A549 (cell line): ENCODE results near the gene LRRC4B. TPM values are rescaled to one million over a fixed set of nuclear protein-coding genes. Genes with fewer than 3 reads are reported as not detected.

Source experiments
- CBX8 ChIP-seq: fragments of 200-600 bp; sonication (generic); IDR thresholded peaks from 2 replicates; pipeline ENCODE4 v1.6.1; 2016
- CEBPB ChIP-seq, 2 experiments: fragments of >200 bp in 1 of 2; sonication (Bioruptor Twin) in 1 of 2; formaldehyde crosslinking in 1 of 2; IDR thresholded peaks; 2 replicates each; pipeline ENCODE4 v1.6.1; 2012 to 2016
- CHD2 ChIP-seq: fragments of 150-350 bp; IDR thresholded peaks from 2 replicates; pipeline ENCODE4 v1.6.1; 2014; ENCODE audit warnings: low read length; ENCODE audit not compliant: partially characterized antibody
- CHD4 ChIP-seq: fragments of 200-600 bp; sonication (generic); IDR thresholded peaks from 2 replicates; pipeline ENCODE4 v1.6.1; 2016; ENCODE audit warnings: antibody characterized with exemption, mild to moderate bottlenecking, borderline replicate concordance
- EHF ChIP-seq: fragments of 250-450 bp; sonication (Bioruptor Pico); IDR thresholded peaks from 2 replicates; pipeline ENCODE4 v1.5.0; 2020; ENCODE audit warnings: mild to moderate bottlenecking
- EP300 ChIP-seq, 2 experiments: fragments of >200 bp; sonication (Bioruptor Twin); formaldehyde crosslinking; IDR thresholded peaks; 2 replicates in 1 of 2; 3 replicates in 1 of 2; pipeline ENCODE4 v1.6.1; 2016 to 2017
- FOSB ChIP-seq: fragments of 250-450 bp; sonication (Bioruptor Pico); IDR thresholded peaks from 2 replicates; pipeline ENCODE4 v1.5.0; 2020; ENCODE audit warnings: mild to moderate bottlenecking, moderate library complexity
- FOXS1 ChIP-seq: fragments of 250-450 bp; sonication (Bioruptor Pico); IDR thresholded peaks from 2 replicates; pipeline ENCODE4 v1.5.0; 2020; ENCODE audit warnings: mild to moderate bottlenecking, moderate library complexity
- GATA3 ChIP-seq: IDR thresholded peaks from 2 replicates; pipeline ENCODE4 v1.6.1; 2012; ENCODE audit warnings: borderline replicate concordance
- HDAC2 ChIP-seq: fragments of 200-600 bp; sonication (generic); IDR thresholded peaks from 2 replicates; pipeline ENCODE4 v1.6.1; 2016
- HEYL ChIP-seq: fragments of 250-450 bp; sonication (Bioruptor Pico); IDR thresholded peaks from 2 replicates; pipeline ENCODE4 v1.8.0; 2021; ENCODE audit warnings: mild to moderate bottlenecking, moderate library complexity
- HOXA7 ChIP-seq: fragments of 250-450 bp; sonication (Bioruptor Pico); IDR thresholded peaks from 2 replicates; pipeline ENCODE4 v1.5.0; 2020; ENCODE audit warnings: mild to moderate bottlenecking, moderate library complexity
- HOXB13 ChIP-seq: fragments of 250-450 bp; sonication (Bioruptor Pico); IDR thresholded peaks from 2 replicates; pipeline ENCODE4 v1.5.0; 2020; ENCODE audit warnings: low read depth, mild to moderate bottlenecking, moderate library complexity
- HOXB5 ChIP-seq: fragments of 250-450 bp; sonication (Bioruptor Pico); IDR thresholded peaks from 2 replicates; pipeline ENCODE4 v1.5.0; 2020; ENCODE audit warnings: mild to moderate bottlenecking, moderate library complexity
- JUNB ChIP-seq: fragments of >200 bp; sonication (Bioruptor Twin); formaldehyde crosslinking; IDR thresholded peaks from 2 replicates; pipeline ENCODE4 v1.6.1; 2016
- MAFK ChIP-seq: fragments of 450-650 bp; IDR thresholded peaks from 2 replicates; pipeline ENCODE4 v1.6.1; 2014; ENCODE audit not compliant: partially characterized antibody
- NFE2L2 ChIP-seq: fragments of 150-350 bp; conservative IDR thresholded peaks from 2 replicates; pipeline ENCODE4 v1.6.1; 2014; ENCODE audit warnings: low read length
- NPAS2 ChIP-seq: fragments of 250-450 bp; sonication (Bioruptor Pico); IDR thresholded peaks from 2 replicates; pipeline ENCODE4 v1.8.0; 2022; ENCODE audit warnings: mild to moderate bottlenecking, moderate library complexity, borderline replicate concordance
- NR3C1 ChIP-seq: fragments of >200 bp; sonication (Bioruptor Twin); formaldehyde crosslinking; IDR thresholded peaks from 3 replicates; pipeline ENCODE4 v1.6.1; 2017
- PHF8 ChIP-seq: fragments of 200-600 bp; sonication (generic); IDR thresholded peaks from 2 replicates; pipeline ENCODE4 v1.6.1; 2016; ENCODE audit warnings: low read depth, mild to moderate bottlenecking, antibody characterized with exemption, moderate library complexity, borderline replicate concordance
- POLR2A ChIP-seq: IDR thresholded peaks from 2 replicates; pipeline ENCODE4 v1.6.1; 2012; ENCODE audit warnings: mild to moderate bottlenecking, low read length
- RARB ChIP-seq: fragments of 250-450 bp; sonication (Bioruptor Pico); IDR thresholded peaks from 2 replicates; pipeline ENCODE4 v1.8.0; 2021; ENCODE audit warnings: mild to moderate bottlenecking, moderate library complexity
- RCOR1 ChIP-seq: fragments of 150-350 bp; IDR thresholded peaks from 2 replicates; pipeline ENCODE4 v1.6.1; 2014; ENCODE audit warnings: antibody characterized with exemption, low read length, low read depth
- RFX5 ChIP-seq: fragments of 450-650 bp; IDR thresholded peaks from 2 replicates; pipeline ENCODE4 v1.7.1; 2014; ENCODE audit warnings: antibody characterized with exemption, mild to moderate bottlenecking, moderate library complexity
- RNF2 ChIP-seq: fragments of 200-600 bp; sonication (generic); IDR thresholded peaks from 2 replicates; pipeline ENCODE4 v1.6.1; 2016; ENCODE audit warnings: low read depth, mild to moderate bottlenecking, antibody characterized with exemption, moderate library complexity, borderline replicate concordance
- SREBF2 ChIP-seq: fragments of 450-650 bp; IDR thresholded peaks from 2 replicates; pipeline ENCODE4 v1.6.1; 2014; ENCODE audit warnings: mild to moderate bottlenecking, moderate library complexity
- TP53 ChIP-seq: fragments of 250-450 bp; sonication (Bioruptor Pico); IDR thresholded peaks from 2 replicates; pipeline ENCODE4 v1.5.0; 2021; ENCODE audit warnings: mild to moderate bottlenecking, moderate library complexity
- ZC3H11A ChIP-seq: fragments of 450-650 bp; IDR thresholded peaks from 2 replicates; pipeline ENCODE4 v1.6.1; 2014; ENCODE audit warnings: antibody characterized with exemption, mild to moderate bottlenecking
- ZNF302 ChIP-seq: fragments of 250-450 bp; sonication (Bioruptor Pico); IDR thresholded peaks from 2 replicates; pipeline ENCODE4 v1.9.0; 2021; ENCODE audit warnings: inconsistent platforms, mild to moderate bottlenecking, moderate library complexity
- polyA plus RNA-seq, 4 experiments: library from polyadenylated mRNA; depleted of rRNA in 3 of 4; stranded (reverse); fragments of >200 nt; fragmentation: RNase III in 1 of 4; extraction: RNeasy Plus Mini Kit Qiagen cat#74134 plus additional on column Dnase treatment in 1 of 4; gene quantifications; 2 replicates in 3 of 4; 3 replicates in 1 of 4; pipeline ENCODE4 v1.2.3, GENCODE V29; 2011 to 2017
- TF ChIP-seq, protein P1 (sequence below): IDR thresholded peaks from 2 replicates; pipeline ENCODE4 v1.6.1; 2012
- TF ChIP-seq, protein P2 (sequence below): IDR thresholded peaks from 2 replicates; pipeline ENCODE4 v1.6.1; 2012
- TF ChIP-seq, protein P3 (sequence below): fragments of 150-350 bp; IDR thresholded peaks from 2 replicates; pipeline ENCODE4 v1.6.1; 2014; ENCODE audit warnings: low read depth, mild to moderate bottlenecking, low read length
- TF ChIP-seq, protein P4 (sequence below): fragments of >200 bp; sonication (Bioruptor Twin); formaldehyde crosslinking; IDR thresholded peaks from 3 replicates; pipeline ENCODE4 v1.5.1; 2016
- TF ChIP-seq, protein P5 (sequence below): IDR thresholded peaks from 2 replicates; pipeline ENCODE4 v1.6.1; 2012; ENCODE audit warnings: low read depth, borderline replicate concordance
- TF ChIP-seq, protein P6 (sequence below): fragments of 200-600 bp; sonication (generic); IDR thresholded peaks from 2 replicates; pipeline ENCODE4 v1.6.1; 2016; ENCODE audit warnings: antibody characterized with exemption, mild to moderate bottlenecking, moderate library complexity
- TF ChIP-seq, protein P7 (sequence below): fragments of 450-650 bp; IDR thresholded peaks from 2 replicates; pipeline ENCODE4 v1.6.1; 2014; ENCODE audit warnings: antibody characterized with exemption

LRRC4B gene
- polyA plus RNA-seq, 2 of the 4 experiments (the other 2 are of a cell fraction), result 0.54 to 0.97 TPM

DNA sequence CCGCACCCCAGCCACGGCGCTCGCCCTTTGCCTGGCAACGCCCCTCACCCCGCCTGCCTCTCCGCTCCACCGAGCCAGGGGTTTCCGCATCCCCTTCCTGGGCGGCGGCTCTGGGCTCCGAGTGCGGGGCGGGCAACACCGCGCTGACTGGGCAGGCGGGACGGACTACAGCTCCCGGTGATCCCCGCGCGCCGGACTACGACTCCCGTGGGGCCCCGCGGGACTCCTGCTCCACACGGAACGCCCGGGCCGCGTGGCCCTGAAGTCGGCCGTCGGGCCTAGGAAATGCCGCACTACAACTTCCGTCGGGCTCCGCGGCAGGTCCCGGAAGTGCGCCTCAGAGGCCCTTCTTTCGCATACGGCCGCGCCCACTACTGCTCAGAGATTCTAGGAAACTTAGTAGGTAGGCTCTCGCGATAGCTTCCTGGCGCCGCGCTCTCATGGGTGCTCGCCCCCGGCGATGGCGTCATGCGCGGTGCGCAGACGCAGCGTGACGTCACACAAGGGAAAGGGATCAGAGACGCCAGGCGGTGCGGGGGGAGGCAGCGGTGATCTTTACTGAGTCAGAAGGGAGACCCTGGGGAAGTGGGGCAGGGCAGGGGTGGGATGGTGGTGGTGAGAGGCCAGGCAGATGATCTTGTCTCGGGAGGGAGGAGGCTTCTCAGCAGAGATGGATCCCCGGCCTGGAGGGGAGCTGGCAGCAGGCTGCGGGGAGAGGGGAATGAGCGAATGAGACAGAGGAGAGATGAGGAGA lies 57.0 kb downstream of the LRRC4B start, which contains the start of gene JOSD2 (continued):
- TF ChIP-seq NPAS2 (CRISPR knock-in tag) (no peak), POLR2A (peak; percentile 65), CHD4 (no peak), RNF2 (no peak), GATA3 (peak; percentile 74), NR3C1 (no peak), HOXB5 (CRISPR knock-in tag) (no peak), TP53 (CRISPR knock-in tag) (peak; percentile 82; the same call in 1 of the 2 replicates), HOXA7 (CRISPR knock-in tag) (no peak), RFX5 (peak; percentile 82), EP300 (IDR thresholded peaks at IDR 0.05) (no peak), NFE2L2 (no peak), EHF (no peak), HEYL (no peak), PHF8 (no peak; the same call in 1 of the 2 replicates), FOXS1 (CRISPR knock-in tag) (no peak), JUNB (no peak), HOXB13 (no peak), CEBPB (IDR thresholded peaks at IDR 0.05) (peak in 1 of 2 experiments; percentile 38; a peak in 1 of 4 replicates), CBX8 (no peak), ZC3H11A (no peak), FOSB (no peak), RCOR1 (no peak), SREBF2 (no peak), CHD2 (peak; percentile 97), ZNF302 (no peak), MAFK (peak; percentile 85), HDAC2 (no peak), RARB (no peak)
- TF ChIP-seq, protein P1, sequence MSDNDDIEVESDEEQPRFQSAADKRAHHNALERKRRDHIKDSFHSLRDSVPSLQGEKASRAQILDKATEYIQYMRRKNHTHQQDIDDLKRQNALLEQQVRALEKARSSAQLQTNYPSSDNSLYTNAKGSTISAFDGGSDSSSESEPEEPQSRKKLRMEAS, result peak; percentile 97
- TF ChIP-seq, protein P2, sequence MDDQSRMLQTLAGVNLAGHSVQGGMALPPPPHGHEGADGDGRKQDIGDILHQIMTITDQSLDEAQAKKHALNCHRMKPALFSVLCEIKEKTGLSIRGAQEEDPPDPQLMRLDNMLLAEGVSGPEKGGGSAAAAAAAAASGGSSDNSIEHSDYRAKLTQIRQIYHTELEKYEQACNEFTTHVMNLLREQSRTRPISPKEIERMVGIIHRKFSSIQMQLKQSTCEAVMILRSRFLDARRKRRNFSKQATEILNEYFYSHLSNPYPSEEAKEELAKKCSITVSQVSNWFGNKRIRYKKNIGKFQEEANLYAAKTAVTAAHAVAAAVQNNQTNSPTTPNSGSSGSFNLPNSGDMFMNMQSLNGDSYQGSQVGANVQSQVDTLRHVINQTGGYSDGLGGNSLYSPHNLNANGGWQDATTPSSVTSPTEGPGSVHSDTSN, result peak; percentile 54; the same call in 1 of the 2 replicates
- TF ChIP-seq, protein P3, sequence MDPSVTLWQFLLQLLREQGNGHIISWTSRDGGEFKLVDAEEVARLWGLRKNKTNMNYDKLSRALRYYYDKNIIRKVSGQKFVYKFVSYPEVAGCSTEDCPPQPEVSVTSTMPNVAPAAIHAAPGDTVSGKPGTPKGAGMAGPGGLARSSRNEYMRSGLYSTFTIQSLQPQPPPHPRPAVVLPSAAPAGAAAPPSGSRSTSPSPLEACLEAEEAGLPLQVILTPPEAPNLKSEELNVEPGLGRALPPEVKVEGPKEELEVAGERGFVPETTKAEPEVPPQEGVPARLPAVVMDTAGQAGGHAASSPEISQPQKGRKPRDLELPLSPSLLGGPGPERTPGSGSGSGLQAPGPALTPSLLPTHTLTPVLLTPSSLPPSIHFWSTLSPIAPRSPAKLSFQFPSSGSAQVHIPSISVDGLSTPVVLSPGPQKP, result no peak
- TF ChIP-seq, protein P4, sequence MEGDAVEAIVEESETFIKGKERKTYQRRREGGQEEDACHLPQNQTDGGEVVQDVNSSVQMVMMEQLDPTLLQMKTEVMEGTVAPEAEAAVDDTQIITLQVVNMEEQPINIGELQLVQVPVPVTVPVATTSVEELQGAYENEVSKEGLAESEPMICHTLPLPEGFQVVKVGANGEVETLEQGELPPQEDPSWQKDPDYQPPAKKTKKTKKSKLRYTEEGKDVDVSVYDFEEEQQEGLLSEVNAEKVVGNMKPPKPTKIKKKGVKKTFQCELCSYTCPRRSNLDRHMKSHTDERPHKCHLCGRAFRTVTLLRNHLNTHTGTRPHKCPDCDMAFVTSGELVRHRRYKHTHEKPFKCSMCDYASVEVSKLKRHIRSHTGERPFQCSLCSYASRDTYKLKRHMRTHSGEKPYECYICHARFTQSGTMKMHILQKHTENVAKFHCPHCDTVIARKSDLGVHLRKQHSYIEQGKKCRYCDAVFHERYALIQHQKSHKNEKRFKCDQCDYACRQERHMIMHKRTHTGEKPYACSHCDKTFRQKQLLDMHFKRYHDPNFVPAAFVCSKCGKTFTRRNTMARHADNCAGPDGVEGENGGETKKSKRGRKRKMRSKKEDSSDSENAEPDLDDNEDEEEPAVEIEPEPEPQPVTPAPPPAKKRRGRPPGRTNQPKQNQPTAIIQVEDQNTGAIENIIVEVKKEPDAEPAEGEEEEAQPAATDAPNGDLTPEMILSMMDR, result no peak
- TF ChIP-seq, protein P5, sequence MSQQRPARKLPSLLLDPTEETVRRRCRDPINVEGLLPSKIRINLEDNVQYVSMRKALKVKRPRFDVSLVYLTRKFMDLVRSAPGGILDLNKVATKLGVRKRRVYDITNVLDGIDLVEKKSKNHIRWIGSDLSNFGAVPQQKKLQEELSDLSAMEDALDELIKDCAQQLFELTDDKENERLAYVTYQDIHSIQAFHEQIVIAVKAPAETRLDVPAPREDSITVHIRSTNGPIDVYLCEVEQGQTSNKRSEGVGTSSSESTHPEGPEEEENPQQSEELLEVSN, result 0 out of 2 replicates have a peak, but pooled peaks have one; percentile 73
- TF ChIP-seq, protein P6, sequence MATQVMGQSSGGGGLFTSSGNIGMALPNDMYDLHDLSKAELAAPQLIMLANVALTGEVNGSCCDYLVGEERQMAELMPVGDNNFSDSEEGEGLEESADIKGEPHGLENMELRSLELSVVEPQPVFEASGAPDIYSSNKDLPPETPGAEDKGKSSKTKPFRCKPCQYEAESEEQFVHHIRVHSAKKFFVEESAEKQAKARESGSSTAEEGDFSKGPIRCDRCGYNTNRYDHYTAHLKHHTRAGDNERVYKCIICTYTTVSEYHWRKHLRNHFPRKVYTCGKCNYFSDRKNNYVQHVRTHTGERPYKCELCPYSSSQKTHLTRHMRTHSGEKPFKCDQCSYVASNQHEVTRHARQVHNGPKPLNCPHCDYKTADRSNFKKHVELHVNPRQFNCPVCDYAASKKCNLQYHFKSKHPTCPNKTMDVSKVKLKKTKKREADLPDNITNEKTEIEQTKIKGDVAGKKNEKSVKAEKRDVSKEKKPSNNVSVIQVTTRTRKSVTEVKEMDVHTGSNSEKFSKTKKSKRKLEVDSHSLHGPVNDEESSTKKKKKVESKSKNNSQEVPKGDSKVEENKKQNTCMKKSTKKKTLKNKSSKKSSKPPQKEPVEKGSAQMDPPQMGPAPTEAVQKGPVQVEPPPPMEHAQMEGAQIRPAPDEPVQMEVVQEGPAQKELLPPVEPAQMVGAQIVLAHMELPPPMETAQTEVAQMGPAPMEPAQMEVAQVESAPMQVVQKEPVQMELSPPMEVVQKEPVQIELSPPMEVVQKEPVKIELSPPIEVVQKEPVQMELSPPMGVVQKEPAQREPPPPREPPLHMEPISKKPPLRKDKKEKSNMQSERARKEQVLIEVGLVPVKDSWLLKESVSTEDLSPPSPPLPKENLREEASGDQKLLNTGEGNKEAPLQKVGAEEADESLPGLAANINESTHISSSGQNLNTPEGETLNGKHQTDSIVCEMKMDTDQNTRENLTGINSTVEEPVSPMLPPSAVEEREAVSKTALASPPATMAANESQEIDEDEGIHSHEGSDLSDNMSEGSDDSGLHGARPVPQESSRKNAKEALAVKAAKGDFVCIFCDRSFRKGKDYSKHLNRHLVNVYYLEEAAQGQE, result peak; percentile 93
- TF ChIP-seq, protein P7, sequence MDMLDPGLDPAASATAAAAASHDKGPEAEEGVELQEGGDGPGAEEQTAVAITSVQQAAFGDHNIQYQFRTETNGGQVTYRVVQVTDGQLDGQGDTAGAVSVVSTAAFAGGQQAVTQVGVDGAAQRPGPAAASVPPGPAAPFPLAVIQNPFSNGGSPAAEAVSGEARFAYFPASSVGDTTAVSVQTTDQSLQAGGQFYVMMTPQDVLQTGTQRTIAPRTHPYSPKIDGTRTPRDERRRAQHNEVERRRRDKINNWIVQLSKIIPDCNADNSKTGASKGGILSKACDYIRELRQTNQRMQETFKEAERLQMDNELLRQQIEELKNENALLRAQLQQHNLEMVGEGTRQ, result peak; percentile 71
